Fibroblast of lung (primary cell): ENCODE measurements around the gene ZNF486. TPM values are rescaled to one million over a fixed set of nuclear protein-coding genes. Genes with fewer than 3 reads are reported as not detected.
"Not testable (repeated sequence)": the region's sequence is repeated elsewhere in the genome, so short reads cannot be mapped to it uniquely, and the experiment has no call there.

ENCODE experiments used
- DNase-seq, 2 donors: peaks; one replicate each; pipeline versions ENCODE4 v3.0.0 to v3.0.0-alpha.2; 2010; ENCODE audit warnings: low read depth in 2 of 2
- H2AFZ ChIP-seq: 2 replicates; pipeline ENCODE4 v1.5.1; 2012; ENCODE audit warnings: low read length, control low read depth, inconsistent platforms
- H3K27ac ChIP-seq: 2 replicates; pipeline ENCODE4 v1.5.1; 2011; ENCODE audit warnings: low read length, control low read depth; ENCODE audit not compliant: insufficient read depth
- H3K27me3 ChIP-seq: 2 replicates; pipeline ENCODE4 v1.5.1; 2011; ENCODE audit warnings: mild to moderate bottlenecking, low read length; ENCODE audit not compliant: control insufficient read depth, insufficient read depth
- H3K36me3 ChIP-seq: 2 replicates; pipeline ENCODE4 v1.5.1; 2011; ENCODE audit warnings: low read length; ENCODE audit not compliant: control insufficient read depth, insufficient read depth
- H3K4me1 ChIP-seq: 2 replicates; pipeline ENCODE4 v1.5.1; 2011; ENCODE audit warnings: low read length; ENCODE audit not compliant: control insufficient read depth, insufficient read depth; ENCODE audit errors: extremely low read depth
- H3K4me2 ChIP-seq: 2 replicates; pipeline ENCODE4 v1.5.1; 2011; ENCODE audit warnings: low read length, control low read depth; ENCODE audit not compliant: insufficient read depth; ENCODE audit errors: extremely low read depth
- H3K4me3 ChIP-seq, 4 experiments: fragments of 200-600 bp in 1 of 4; sonication (generic) in 1 of 4; replicated peaks in 1 of 4; 2 replicates each; pipeline ENCODE4 v1.5.1; 2011 to 2016; ENCODE audit warnings: low read length in 4 of 4, low read depth in 3 of 4, mild to moderate bottlenecking in 3 of 4, control low read depth in 2 of 4, inconsistent platforms in 1 of 4, mixed read lengths in 1 of 4; ENCODE audit not compliant: insufficient read depth in 1 of 4; ENCODE audit errors: control extremely low read depth in 1 of 4
- H3K79me2 ChIP-seq: 2 replicates; pipeline ENCODE4 v1.5.1; 2012; ENCODE audit warnings: mild to moderate bottlenecking, low read length, inconsistent platforms; ENCODE audit not compliant: control insufficient read depth, insufficient read depth
- H3K9ac ChIP-seq: 2 replicates; pipeline ENCODE4 v1.5.1; 2011; ENCODE audit warnings: mild to moderate bottlenecking, low read length, control low read depth; ENCODE audit not compliant: insufficient read depth
- H3K9me3 ChIP-seq: 2 replicates; pipeline ENCODE4 v1.5.1; 2012; ENCODE audit warnings: low read depth, low read length; ENCODE audit not compliant: control insufficient read depth, insufficient read depth
- H4K20me1 ChIP-seq: 2 replicates; pipeline ENCODE4 v1.5.1; 2011; ENCODE audit warnings: low read length; ENCODE audit not compliant: control insufficient read depth, insufficient read depth; ENCODE audit errors: extremely low read depth
- EZH2 ChIP-seq: IDR thresholded peaks from 2 replicates; pipeline ENCODE4 v1.5.1; 2012; ENCODE audit warnings: low read length, control low read depth, mild to moderate bottlenecking; ENCODE audit errors: missing control alignments
- polyA plus RNA-seq, 2 donors: library from polyadenylated mRNA; depleted of rRNA in 1 of 2; stranded (reverse) in 1 of 2; unstranded in 1 of 2; fragments of >200 nt; gene quantifications; 2 replicates each; pipeline ENCODE4 v1.2.1, GENCODE V29; 2011 to 2012; ENCODE audit warnings: missing spikeins in 1 of 2
- total RNA-seq: library from RNA; depleted of rRNA; stranded (reverse); fragments of >200 nt; gene quantifications from 2 replicates; pipeline ENCODE4 v1.2.1, GENCODE V29; 2014
- TF ChIP-seq, protein P1 (sequence below), 2 donors: IDR thresholded peaks in 1 of 2; conservative IDR thresholded peaks in 1 of 2; 1 replicate in 1 of 2; 2 replicates in 1 of 2; pipeline ENCODE4 v1.5.1; 2011 to 2012; ENCODE audit warnings: low read length in 2 of 2, control low read depth in 1 of 2, inconsistent platforms in 1 of 2, low read depth in 1 of 2, mild to moderate bottlenecking in 1 of 2

ZNF486 gene
- total and polyA plus RNA-seq, 2 donors (not counting 1 experiment from before 2014, with no cell fraction given), result 4.0 to 4.6 TPM

DNA sequence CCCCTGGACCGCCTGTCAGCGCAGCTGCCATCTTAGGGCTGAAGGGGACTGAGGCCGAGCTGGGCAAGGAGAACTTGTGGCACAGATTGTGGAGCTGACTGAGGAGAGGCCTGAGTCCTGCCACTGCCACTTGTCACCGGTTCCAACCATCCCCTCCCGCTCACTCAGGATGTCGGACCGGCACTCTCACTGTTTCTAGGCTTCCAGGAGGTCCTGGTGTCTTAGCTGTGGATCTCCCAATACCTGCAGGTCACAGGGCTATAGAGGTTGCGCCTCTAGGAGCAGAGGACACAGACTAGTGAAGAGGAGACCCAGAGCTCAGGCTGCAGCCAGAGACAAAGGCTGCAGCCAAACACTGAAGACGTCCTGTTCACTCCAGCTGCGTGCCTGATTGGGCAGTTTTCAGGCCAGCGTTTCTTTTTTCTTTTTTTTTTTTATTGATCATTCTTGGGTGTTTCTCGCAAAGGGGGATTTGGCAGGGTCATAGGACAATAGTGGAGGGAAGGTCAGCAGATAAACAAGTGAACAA, 15.3 kb upstream of the ZNF486 start:
- Histone ChIP-seq H3K79me2 (no peaks in the 10 kb centered on the region), H3K27ac (no peak overlapping the region), H3K9me3 (no peaks in the 10 kb centered on the region), H3K9ac (no peak overlapping the region), H2AFZ (no peak overlapping the region), H4K20me1 (no peaks in the 10 kb centered on the region), H3K4me2 (no peak overlapping the region), H3K4me3 (no peak overlapping the region), H3K4me1 (no peaks in the 10 kb centered on the region), H3K27me3 (no peaks in the 10 kb centered on the region), H3K36me3 (no peaks in the 10 kb centered on the region)
- no peak for DNase-seq
- TF ChIP-seq, protein P1, sequence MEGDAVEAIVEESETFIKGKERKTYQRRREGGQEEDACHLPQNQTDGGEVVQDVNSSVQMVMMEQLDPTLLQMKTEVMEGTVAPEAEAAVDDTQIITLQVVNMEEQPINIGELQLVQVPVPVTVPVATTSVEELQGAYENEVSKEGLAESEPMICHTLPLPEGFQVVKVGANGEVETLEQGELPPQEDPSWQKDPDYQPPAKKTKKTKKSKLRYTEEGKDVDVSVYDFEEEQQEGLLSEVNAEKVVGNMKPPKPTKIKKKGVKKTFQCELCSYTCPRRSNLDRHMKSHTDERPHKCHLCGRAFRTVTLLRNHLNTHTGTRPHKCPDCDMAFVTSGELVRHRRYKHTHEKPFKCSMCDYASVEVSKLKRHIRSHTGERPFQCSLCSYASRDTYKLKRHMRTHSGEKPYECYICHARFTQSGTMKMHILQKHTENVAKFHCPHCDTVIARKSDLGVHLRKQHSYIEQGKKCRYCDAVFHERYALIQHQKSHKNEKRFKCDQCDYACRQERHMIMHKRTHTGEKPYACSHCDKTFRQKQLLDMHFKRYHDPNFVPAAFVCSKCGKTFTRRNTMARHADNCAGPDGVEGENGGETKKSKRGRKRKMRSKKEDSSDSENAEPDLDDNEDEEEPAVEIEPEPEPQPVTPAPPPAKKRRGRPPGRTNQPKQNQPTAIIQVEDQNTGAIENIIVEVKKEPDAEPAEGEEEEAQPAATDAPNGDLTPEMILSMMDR (conservative IDR thresholded peaks at IDR 0.05 in 1 of 2, IDR thresholded peaks at IDR 0.05 in 1 of 2; ENCODE audit: low read depth in 1 of 2, low read length in 2 of 2), result no peak
- TF ChIP-seq EZH2, result no peak

DNA sequence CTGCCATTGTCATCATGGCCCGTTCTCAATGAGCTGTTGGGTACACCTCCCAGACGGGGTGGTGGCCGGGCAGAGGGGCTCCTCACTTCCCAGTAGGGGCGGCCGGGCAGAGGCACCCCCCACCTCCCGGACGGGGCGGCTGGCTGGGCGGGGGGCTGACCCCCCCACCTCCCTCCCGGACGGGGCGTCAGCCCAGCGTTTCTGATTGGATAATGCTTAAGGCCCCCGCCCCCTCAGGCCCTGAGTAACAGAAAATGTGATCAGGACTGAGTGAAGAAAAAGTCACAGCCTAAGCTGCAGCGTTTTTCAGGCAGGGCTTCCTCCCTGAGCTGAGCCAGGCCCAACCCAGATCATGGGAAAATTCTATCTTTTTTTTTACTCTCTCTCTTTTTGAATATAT, 14.5 kb upstream of the ZNF486 start:
- H4K20me1 ChIP-seq, H3K9ac ChIP-seq, H3K9me3 ChIP-seq, H3K36me3 ChIP-seq, H3K79me2 ChIP-seq, H3K4me2 ChIP-seq, H3K27me3 ChIP-seq, H3K4me3 ChIP-seq, DNase-seq, H3K4me1 ChIP-seq, H3K27ac ChIP-seq, H2AFZ ChIP-seq: not testable (repeated sequence)

DNA sequence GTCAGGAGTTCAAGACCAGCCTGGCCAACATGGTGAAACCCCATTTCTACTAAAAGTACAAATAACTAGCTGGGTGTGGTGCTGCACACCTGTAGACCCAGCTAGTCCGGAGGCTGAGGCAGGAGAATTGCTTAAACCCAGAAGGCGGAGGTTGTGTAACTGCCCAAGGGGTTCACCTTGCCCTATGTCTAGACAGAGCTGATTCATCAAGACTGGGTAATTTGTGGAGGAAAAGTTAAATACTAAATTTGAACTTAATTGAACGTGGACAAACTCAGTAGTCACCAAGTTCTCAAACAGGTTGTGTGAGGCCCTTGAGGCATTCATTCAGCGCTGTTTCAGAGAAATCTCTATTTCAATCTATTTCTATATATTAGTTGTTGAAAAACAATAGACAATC, 13.7 kb upstream of the ZNF486 start:
- Histone ChIP-seq H4K20me1 (no peaks in the 10 kb centered on the region), H3K4me1 (no peaks in the 10 kb centered on the region), H3K9me3 (no peaks in the 10 kb centered on the region), H3K27me3 (no peaks in the 10 kb centered on the region), H3K27ac (no peak overlapping the region), H3K79me2 (no peaks in the 10 kb centered on the region), H2AFZ (no peak overlapping the region), H3K4me3 (no peak overlapping the region), H3K36me3 (no peaks in the 10 kb centered on the region), H3K9ac (no peak overlapping the region), H3K4me2 (no peak overlapping the region)
- no peak for TF ChIP-seq EZH2
- TF ChIP-seq, protein P1 (conservative IDR thresholded peaks at IDR 0.05 in 1 of 2, IDR thresholded peaks at IDR 0.05 in 1 of 2; ENCODE audit: low read depth in 1 of 2, low read length in 2 of 2), result no peak
- DNase-seq, result no peak
